Measurements from ENCODE around the gene LGI4. TPM values are rescaled to one million over a fixed set of nuclear protein-coding genes. Genes with fewer than 3 reads are reported as not detected.

LGI4 gene
- total RNA-seq, 4 donors from 2014 or later = 32.0 to 58.6 (median 49.2) TPM

DNA sequence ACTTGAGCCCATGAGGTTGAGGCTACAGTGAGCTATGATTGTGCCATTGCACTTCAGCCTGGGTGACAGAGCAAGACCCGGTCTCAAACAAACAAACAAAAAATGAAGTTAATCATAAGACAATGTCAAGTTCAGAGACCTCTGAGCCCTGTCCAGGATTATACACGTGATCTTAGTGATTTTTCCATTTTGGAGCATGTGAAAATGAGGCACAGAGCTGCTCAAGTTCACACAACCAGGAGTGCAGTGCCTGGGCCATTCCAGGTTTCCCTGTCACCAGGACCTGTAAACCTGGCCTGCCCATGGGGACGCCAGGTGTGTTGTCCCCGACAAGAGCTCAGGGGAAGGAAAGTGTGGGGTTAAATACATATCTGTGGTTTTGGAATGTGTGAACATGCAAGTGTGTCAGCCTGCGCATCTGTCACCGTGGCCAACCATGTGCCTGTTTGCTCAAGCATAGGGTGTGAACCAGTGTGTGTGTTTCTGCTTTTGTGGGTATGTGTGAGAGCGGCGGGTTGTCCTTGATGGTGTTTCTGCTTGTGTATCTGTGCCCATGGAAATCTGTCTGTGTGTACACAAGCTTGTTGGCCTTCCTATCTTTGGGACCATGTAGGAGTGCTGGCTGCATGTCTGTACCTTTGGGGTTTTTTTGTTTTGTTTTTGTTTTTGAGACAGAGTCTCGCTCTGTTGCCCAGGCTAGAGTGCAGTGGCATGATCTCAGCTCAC is 2.3 kb upstream of the LGI4 start:
- peak overlapping the region; percentile 66 to 87 (median 84) for H3K27ac ChIP-seq (replicated peaks in 1 of 4)

DNA sequence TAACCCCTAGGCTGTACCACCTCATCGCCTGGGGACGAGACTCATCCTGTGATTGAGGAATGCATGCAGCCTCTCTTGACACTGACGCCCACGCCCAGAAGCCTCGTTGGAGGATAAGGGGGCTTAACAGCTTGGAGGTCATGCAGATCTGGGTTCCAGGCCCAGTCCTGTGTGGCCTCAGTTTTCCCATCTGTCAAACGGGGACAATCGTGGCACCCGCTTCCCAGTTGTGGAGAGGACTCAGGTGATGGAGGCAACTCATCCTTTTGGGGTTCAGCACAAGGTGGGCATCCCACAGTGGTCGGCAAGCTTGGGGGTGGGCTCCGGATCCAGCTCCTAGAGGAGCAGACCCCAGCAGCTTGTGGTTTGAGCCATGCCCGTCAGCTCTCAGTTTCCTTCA is 1.4 kb upstream of the LGI4 start:
- TF ChIP-seq POLR2A (IDR thresholded peaks at IDR 0.05; ENCODE audit: low read depth) (no peak), EP300 (IDR thresholded peaks at IDR 0.05) (no peak), POLR2AphosphoS5 (IDR thresholded peaks at IDR 0.05) (no peak)
- TF ChIP-seq, protein P1, sequence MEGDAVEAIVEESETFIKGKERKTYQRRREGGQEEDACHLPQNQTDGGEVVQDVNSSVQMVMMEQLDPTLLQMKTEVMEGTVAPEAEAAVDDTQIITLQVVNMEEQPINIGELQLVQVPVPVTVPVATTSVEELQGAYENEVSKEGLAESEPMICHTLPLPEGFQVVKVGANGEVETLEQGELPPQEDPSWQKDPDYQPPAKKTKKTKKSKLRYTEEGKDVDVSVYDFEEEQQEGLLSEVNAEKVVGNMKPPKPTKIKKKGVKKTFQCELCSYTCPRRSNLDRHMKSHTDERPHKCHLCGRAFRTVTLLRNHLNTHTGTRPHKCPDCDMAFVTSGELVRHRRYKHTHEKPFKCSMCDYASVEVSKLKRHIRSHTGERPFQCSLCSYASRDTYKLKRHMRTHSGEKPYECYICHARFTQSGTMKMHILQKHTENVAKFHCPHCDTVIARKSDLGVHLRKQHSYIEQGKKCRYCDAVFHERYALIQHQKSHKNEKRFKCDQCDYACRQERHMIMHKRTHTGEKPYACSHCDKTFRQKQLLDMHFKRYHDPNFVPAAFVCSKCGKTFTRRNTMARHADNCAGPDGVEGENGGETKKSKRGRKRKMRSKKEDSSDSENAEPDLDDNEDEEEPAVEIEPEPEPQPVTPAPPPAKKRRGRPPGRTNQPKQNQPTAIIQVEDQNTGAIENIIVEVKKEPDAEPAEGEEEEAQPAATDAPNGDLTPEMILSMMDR (IDR thresholded peaks at IDR 0.05) = no peak
- H3K4me1 ChIP-seq = peaks cover 30 to 62% (median 46%) of the 10 kb centered on the region in 4 donors
- peaks cover 0 to 34% (median 4%) of the 10 kb centered on the region in 4 donors for H3K27me3 ChIP-seq
- H3K9me3 ChIP-seq = no peaks in the 10 kb centered on the region
- H3K36me3 ChIP-seq = no peaks in the 10 kb centered on the region
- DNase-seq (ENCODE audit: extremely low spot score) = no peak
- WGBS = 71% methylated on average over 11 of the region's 11 CpGs
- peak overlapping the region; percentile 66 to 87 (median 75) for H3K27ac ChIP-seq (replicated peaks in 1 of 4)
- intact Hi-C loops (cut with DNase I) = no loop called here
- H3K4me3 ChIP-seq = no peak overlapping the region

More for the DNA sequence above, 2.3 kb upstream of the LGI4 start:
- TF ChIP-seq POLR2AphosphoS5 (IDR thresholded peaks at IDR 0.05) (no peak), POLR2A (IDR thresholded peaks at IDR 0.05; ENCODE audit: low read depth) (no peak)
- 67% methylated on average over 8 of the region's 9 CpGs for WGBS
- Histone ChIP-seq H3K27me3 (peaks cover 0 to 42% (median 5%) of the 10 kb centered on the region in 4 donors), H3K9me3 (peaks cover 0 to 4% (median 0%) of the 10 kb centered on the region in 4 donors), H3K4me1 (peaks cover 37 to 71% (median 55%) of the 10 kb centered on the region in 4 donors), H3K36me3 (no peaks in the 10 kb centered on the region), H3K4me3 (no peak overlapping the region)
- intact Hi-C loops (cut with DNase I) = no loop called here
- DNase-seq (ENCODE audit: extremely low spot score) = no peak

DNA sequence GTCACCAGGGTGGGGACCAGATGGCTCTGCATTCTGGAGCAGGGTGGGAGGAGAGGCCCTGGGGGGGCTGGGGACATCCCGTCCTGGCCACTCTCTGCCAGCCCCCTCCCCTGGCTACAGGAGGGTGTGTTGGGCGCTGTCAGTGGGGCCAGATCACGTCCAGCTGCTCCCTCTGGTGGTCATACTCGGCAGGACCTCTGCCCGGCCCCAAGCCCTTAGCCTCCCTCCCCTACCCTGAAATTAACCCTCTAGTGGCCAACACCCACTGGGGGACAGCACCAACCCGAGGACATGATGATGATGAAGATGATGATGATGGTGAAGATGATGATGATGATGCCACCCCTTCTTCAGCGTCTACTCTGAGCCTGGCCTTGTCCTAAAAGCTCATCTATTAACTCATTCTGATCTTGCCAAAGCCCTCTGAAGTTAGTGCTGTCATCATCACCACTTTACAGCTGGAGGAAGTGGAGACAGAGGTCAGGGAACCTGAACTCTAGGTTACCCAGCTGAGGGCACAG is 590 bp upstream of the LGI4 start:
- peaks cover 24 to 55% (median 41%) of the 10 kb centered on the region in 4 donors for H3K4me1 ChIP-seq
- H3K27ac ChIP-seq (replicated peaks in 1 of 4) = peak overlapping the region; percentile 66 to 87 (median 75)
- TF ChIP-seq EP300 (IDR thresholded peaks at IDR 0.05) (no peak), POLR2A (IDR thresholded peaks at IDR 0.05; ENCODE audit: low read depth) (no peak), POLR2AphosphoS5 (IDR thresholded peaks at IDR 0.05) (peak; percentile 44 to 45)
- TF ChIP-seq, protein P1 (IDR thresholded peaks at IDR 0.05) = peak; percentile 82 to 87 (median 83)
- intact Hi-C loops (cut with DNase I) = loop anchor here (1.0 kb wide), 1 partner anchor 21 kb away; no protein-coding TSS in a partner anchor
- H3K36me3 ChIP-seq = no peaks in the 10 kb centered on the region
- no peaks in the 10 kb centered on the region for H3K9me3 ChIP-seq
- no peak for DNase-seq (ENCODE audit: extremely low spot score)
- WGBS = 0% methylated on average over 6 of the region's 7 CpGs
- peaks cover 0 to 28% (median 2%) of the 10 kb centered on the region in 4 donors for H3K27me3 ChIP-seq
- peak overlapping the region; percentile 34 to 50 (median 41) for H3K4me3 ChIP-seq

DNA sequence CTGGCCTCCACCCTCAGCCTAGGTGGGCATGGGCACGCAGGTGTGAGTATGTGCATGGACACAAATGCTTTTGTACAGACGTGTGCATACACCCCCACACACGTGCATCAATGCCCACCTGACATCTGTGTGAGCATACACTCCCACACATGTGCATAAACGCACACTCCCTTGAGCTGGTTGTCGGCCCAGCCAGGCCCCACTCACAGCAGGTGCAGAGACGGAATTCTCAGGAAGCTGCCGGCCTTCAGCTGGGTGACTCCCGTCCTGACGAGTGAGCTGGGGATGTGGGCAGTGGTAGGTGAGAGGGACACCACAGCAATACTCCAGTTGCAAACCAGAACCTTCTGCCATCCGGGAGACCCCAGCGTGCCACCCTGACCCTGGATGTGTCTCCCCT is 1.0 kb downstream of the LGI4 start:
- H3K27ac ChIP-seq (replicated peaks in 1 of 4) = peak overlapping the region; percentile 66 to 87 (median 75)
- peaks cover 15 to 42% (median 26%) of the 10 kb centered on the region in 4 donors for H3K4me1 ChIP-seq
- H3K36me3 ChIP-seq = no peaks in the 10 kb centered on the region
- TF ChIP-seq POLR2A (IDR thresholded peaks at IDR 0.05; ENCODE audit: low read depth) = no peak
- no peak for TF ChIP-seq EP300 (IDR thresholded peaks at IDR 0.05)
- TF ChIP-seq, protein P1 (IDR thresholded peaks at IDR 0.05) = no peak
- TF ChIP-seq POLR2AphosphoS5 (IDR thresholded peaks at IDR 0.05) = no peak
- WGBS = 76% methylated on average over 9 of the region's 11 CpGs
- H3K27me3 ChIP-seq = peaks cover 0 to 12% (median 0%) of the 10 kb centered on the region in 4 donors
- no peak for DNase-seq (ENCODE audit: extremely low spot score)
- peak overlapping the region; percentile 34 to 50 (median 41) for H3K4me3 ChIP-seq
- no peaks in the 10 kb centered on the region for H3K9me3 ChIP-seq
- intact Hi-C loops (cut with DNase I) = no loop called here

GRCh38 chr19:35132254-35132653 is 2.6 kb downstream of the LGI4 start:
- peaks cover 5 to 26% (median 13%) of the 10 kb centered on the region in 4 donors for H3K4me1 ChIP-seq
- TF ChIP-seq POLR2AphosphoS5 (IDR thresholded peaks at IDR 0.05) = no peak
- TF ChIP-seq EP300 (IDR thresholded peaks at IDR 0.05) = no peak
- TF ChIP-seq, protein P1 (IDR thresholded peaks at IDR 0.05) = no peak
- intact Hi-C loops (cut with DNase I) = no loop called here
- no peak overlapping the region for H3K27ac ChIP-seq (replicated peaks in 1 of 4)
- peak overlapping the region; percentile 34 to 50 (median 41) for H3K4me3 ChIP-seq
- DNase-seq (ENCODE audit: extremely low spot score) = no peak
- H3K9me3 ChIP-seq = no peaks in the 10 kb centered on the region
- H3K36me3 ChIP-seq = no peaks in the 10 kb centered on the region
- H3K27me3 ChIP-seq = no peaks in the 10 kb centered on the region

Measured in esophagus muscularis mucosa (tissue), 4 donors.